MCF 10A (cell line): Measurements from ENCODE around the gene VWA3B. TPM values are rescaled to one million over a fixed set of nuclear protein-coding genes. Genes with fewer than 3 reads are reported as not detected.
A peak's percentile ranks its signal among the peaks of the same experiment; 100 is the strongest.

ENCODE experiments used
- BruUV-seq: library from RNA; stranded (reverse); fragments of 400-500 nt; replicated peaks from 2 replicates; lab custom pipeline; 2021; lab: Mats Ljungman, UMichigan
- CTCF ChIA-PET: fragments of 300-600 bp; sonication (Branson Sonifier 250); formaldehyde crosslinking; extraction: SDS; loops from one replicate; lab custom pipeline; 2021; ENCODE audit warnings: antibody characterized with exemption, inconsistent platforms; lab: Yijun Ruan, JAX
- POLR2A ChIA-PET: fragments of 300-600, 350-650 bp; sonication (Branson Sonifier 250); formaldehyde crosslinking; extraction: SDS; loops from one replicate; lab custom pipeline; 2020; ENCODE audit warnings: antibody characterized with exemption, inconsistent platforms; lab: Yijun Ruan, JAX
- DNase-seq: peaks from one replicate; pipeline ENCODE4 v3.0.0-alpha.2; 2018; ENCODE audit not compliant: unreplicated experiment
- H3K27ac Mint-ChIP-seq: one replicate; pipeline ENCODE4 v1.8.0; 2022; ENCODE audit warnings: mild to moderate bottlenecking, low read depth, mixed read lengths; ENCODE audit not compliant: unreplicated experiment
- H3K27me3 Mint-ChIP-seq: one replicate; pipeline ENCODE4 v1.8.0; 2022; ENCODE audit warnings: mixed read lengths; ENCODE audit not compliant: insufficient read depth, unreplicated experiment
- H3K36me3 Mint-ChIP-seq: one replicate; pipeline ENCODE4 v1.8.0; 2022; ENCODE audit warnings: mild to moderate bottlenecking, moderate library complexity, mixed read lengths; ENCODE audit not compliant: insufficient read depth, unreplicated experiment
- H3K4me1 Mint-ChIP-seq: one replicate; pipeline ENCODE4 v1.8.0; 2022; ENCODE audit warnings: mixed read lengths; ENCODE audit not compliant: insufficient read depth, unreplicated experiment
- H3K4me3 Mint-ChIP-seq: one replicate; pipeline ENCODE4 v1.8.0; 2022; ENCODE audit warnings: mild to moderate bottlenecking, moderate library complexity, mixed read lengths; ENCODE audit not compliant: unreplicated experiment
- H3K9me3 Mint-ChIP-seq: one replicate; pipeline ENCODE4 v1.8.0; 2022; ENCODE audit warnings: mixed read lengths; ENCODE audit not compliant: unreplicated experiment
- CTCF ChIP-seq: fragments of 200-600 bp; IDR thresholded peaks from one replicate; pipeline ENCODE4 v1.8.0; 2022; ENCODE audit warnings: antibody characterized with exemption, mild to moderate bottlenecking; ENCODE audit not compliant: unreplicated experiment
- intact Hi-C: fragments of 100-400 bp; cut with micrococcal nuclease; formaldehyde crosslinking; loops from 2 replicates; pipeline ENCODE4 v1.14.1; 2022
- total RNA-seq: library from RNA; stranded (reverse); gene quantifications from 2 replicates; pipeline ENCODE4 v1.2.3, GENCODE V29; 2022

Gene VWA3B
- total RNA-seq, 1 experiment from 2014 or later, result not detected

GRCh38 chr2:98245491-98245890 lies 158.5 kb downstream of the VWA3B start:
- peaks cover 13% of the 10 kb centered on the region for H3K9me3 Mint-ChIP-seq
- POLR2A ChIA-PET, result no interaction called here
- CTCF ChIA-PET, result no interaction called here
- intact Hi-C loops, result no loop called here
- H3K36me3 Mint-ChIP-seq, result no peaks in the 10 kb centered on the region
- DNase-seq, result no peak
- no peaks in the 10 kb centered on the region for H3K4me1 Mint-ChIP-seq
- no peak for TF ChIP-seq CTCF
- H3K4me3 Mint-ChIP-seq, result no peak overlapping the region
- H3K27me3 Mint-ChIP-seq, result peaks cover 24% of the 10 kb centered on the region
- BruUV-seq, result no TSS peak
- no peak overlapping the region for H3K27ac Mint-ChIP-seq

- POLR2A ChIA-PET, result no interaction called here
- Mint-ChIP-seq H3K9me3 (peaks cover 13% of the 10 kb centered on the region), H3K4me3 (no peak overlapping the region), H3K4me1 (no peaks in the 10 kb centered on the region), H3K27ac (no peak overlapping the region), H3K36me3 (no peaks in the 10 kb centered on the region), H3K27me3 (peaks cover 6% of the 10 kb centered on the region)
- intact Hi-C loops, result no loop called here
- DNase-seq, result no peak
- CTCF ChIA-PET, result no interaction called here
- BruUV-seq, result no TSS peak
- no peak for TF ChIP-seq CTCF
These were observed 160.4 kb downstream of the VWA3B start for GRCh38 chr2:98247383-98247782.

- BruUV-seq, result no TSS peak
- Mint-ChIP-seq H3K36me3 (no peaks in the 10 kb centered on the region), H3K27me3 (peaks cover 8% of the 10 kb centered on the region), H3K9me3 (peaks cover 13% of the 10 kb centered on the region), H3K27ac (no peak overlapping the region), H3K4me1 (no peaks in the 10 kb centered on the region), H3K4me3 (no peak overlapping the region)
- TF ChIP-seq CTCF, result no peak
- POLR2A ChIA-PET, result no interaction called here
- CTCF ChIA-PET, result interaction anchor here (0.7 kb wide), 1 partner anchor 590 kb away, joined by 3 read pairs; no protein-coding TSS in a partner anchor
- DNase-seq, result no peak
- intact Hi-C loops, result no loop called here
These were observed 165.2 kb downstream of the VWA3B start for GRCh38 chr2:98252038-98252773.

GRCh38 chr2:98253461-98254070 lies 166.6 kb downstream of the VWA3B start:
- no peak for TF ChIP-seq CTCF
- Mint-ChIP-seq H3K27me3 (peaks cover 16% of the 10 kb centered on the region), H3K27ac (no peak overlapping the region), H3K4me1 (no peaks in the 10 kb centered on the region), H3K4me3 (no peak overlapping the region), H3K9me3 (peaks cover 6% of the 10 kb centered on the region), H3K36me3 (no peaks in the 10 kb centered on the region)
- DNase-seq, result peak; percentile 4
- CTCF ChIA-PET, result interaction anchor here (0.5 to 2.8 kb wide), 3 partner anchors 12 to 57 kb away, joined by 3 to 15 read pairs (median 3); no protein-coding TSS in a partner anchor
- BruUV-seq, result no TSS peak
- intact Hi-C loops, result no loop called here
- POLR2A ChIA-PET, result no interaction called here
